ENCODE measurements around the gene ZNF714.
A peak's percentile ranks its signal among the peaks of the same experiment; 100 is the strongest.
"Not testable (repeated sequence)": the region's sequence is repeated elsewhere in the genome, so short reads cannot be mapped to it uniquely, and the experiment has no call there.

The ZNF714 gene

DNA sequence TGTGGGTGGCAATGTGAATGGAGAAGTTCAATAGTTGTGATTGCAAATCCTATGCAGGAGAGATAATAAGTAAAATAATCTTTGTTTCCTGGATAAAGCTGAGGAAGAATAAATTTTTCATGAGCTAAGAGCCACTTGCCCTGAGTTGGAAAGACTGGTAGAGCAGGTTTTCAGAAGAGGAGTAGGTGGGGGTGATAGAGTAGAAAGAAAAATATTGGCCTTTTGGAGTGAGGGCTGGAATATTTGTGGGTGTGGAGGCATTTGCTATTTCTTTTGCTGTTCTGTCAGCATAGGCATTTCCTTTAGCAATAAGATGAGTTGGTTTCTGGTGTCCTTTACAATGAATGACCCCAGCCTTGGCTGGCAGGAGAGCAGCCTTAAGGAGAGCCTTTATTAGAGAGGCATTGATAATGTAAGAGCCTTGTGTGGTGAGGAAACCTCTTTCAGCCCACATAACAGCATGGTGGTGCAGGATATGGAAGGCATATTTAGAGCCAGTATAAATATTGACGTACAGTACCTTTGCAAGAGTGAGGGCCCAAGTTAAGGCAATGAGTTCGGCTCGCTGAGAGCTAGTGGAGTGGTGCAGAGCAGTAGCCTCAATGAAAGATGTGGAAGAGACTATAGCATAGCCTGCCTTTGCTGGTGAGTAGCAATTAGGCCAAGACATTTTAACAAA lies 48.2 kb downstream of the ZNF714 start:
- no peak for DNase-seq (ENCODE audit: low read depth)

DNA sequence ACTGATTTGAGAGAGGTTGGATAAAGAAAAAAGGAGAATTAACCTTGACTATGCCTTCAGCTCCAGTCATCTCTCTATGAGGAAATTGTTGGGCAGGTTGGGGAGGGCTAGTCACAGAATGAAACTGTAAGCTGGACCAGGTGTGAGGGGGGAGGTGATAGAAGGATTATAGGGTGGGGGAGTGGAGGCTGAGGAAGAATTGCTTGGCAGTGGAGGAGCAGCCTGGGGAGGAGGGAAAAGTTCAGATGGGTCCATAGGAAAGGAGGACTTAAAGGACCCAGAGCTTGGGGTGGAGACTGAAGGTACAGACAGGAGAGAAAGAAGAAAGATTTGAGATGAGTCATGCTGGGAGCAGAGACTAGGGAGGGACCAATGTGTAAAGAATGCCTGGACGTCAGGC lies 51.6 kb downstream of the ZNF714 start:
- DNase-seq (ENCODE audit: low read depth) = no peak

DNA sequence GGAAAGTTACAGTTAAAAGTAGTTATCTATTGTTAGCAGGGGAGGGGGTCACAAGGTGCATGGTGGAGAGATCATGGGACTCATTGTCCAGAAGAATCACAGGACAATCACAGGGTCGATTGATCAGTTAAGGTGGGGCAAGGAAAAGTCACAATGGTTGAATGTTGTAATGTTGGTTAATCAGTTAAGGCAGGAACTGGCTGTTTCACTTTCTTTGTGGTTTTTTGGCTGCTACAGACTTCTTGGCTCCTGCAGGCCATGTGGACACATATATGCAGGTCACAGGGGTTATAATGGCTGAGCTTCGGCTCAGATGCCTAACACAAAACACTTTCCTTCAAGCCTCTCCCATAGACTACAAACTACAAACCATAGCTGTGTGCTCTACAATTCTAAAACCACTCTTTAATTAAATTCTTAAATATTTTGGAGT lies 52.9 kb downstream of the ZNF714 start:
- DNase-seq (ENCODE audit: low read depth) = no peak

DNA sequence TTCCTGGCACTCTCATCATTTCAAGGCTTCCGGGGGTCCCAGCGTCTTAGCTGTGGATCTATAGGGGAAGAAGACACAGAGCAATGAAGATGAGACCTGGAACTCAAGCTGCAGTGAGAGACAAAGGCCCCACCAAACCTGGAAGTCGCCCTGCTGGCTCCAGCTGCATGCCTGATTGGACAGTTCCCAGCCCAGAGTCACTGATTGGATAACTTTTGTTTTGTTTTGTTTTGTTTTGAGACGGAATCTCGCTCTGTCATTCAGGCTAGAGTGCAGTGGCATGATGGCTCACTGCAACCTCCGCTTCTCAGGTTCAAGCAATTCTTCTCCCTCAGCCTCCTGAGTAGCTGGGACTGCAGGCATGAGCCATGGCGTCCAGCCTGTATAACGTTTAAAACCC lies 53.4 kb downstream of the ZNF714 start:
- DNase-seq (ENCODE audit: low read depth) = no peak

DNA sequence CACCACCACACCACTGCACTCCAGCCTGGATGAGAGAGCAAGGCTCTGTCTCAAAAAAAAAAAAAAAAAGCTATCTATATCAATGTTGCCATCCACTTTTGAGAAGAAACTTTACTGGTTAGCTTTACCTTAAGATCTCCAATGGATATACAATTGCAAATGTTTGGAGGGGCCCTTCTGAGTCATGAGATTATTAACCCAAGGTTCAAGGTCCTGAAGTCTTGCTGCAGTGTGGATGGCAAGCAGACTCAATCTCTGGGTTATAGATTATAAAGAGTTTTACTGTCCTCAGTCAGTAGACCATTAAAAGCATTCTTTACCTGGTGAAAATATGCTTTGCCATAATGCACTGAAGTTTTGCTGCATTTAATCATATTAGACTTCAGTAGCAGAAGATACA lies 56.1 kb downstream of the ZNF714 start:
- no peak for DNase-seq (ENCODE audit: low read depth)

DNA sequence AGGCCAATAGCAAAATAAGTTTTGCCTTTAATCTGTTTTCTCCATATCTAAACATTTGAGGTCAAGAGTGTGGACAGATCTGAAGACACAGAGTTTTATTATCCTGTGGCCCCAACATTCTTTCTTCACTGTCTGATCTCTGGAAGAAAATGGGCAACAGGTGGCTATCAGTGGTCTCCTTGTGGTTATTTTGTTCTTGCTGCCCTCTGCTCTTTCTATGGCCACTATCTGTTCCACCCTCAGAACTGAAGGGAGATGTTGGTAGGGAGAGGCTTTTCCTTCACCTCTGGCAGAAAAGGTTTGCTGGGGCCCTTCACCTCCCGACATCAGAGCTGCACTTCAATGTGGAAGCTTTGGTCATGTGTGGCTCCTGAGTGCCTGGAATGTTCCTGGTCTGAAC lies 59.0 kb downstream of the ZNF714 start:
- DNase-seq (ENCODE audit: low read depth) = not testable (repeated sequence)

DNA sequence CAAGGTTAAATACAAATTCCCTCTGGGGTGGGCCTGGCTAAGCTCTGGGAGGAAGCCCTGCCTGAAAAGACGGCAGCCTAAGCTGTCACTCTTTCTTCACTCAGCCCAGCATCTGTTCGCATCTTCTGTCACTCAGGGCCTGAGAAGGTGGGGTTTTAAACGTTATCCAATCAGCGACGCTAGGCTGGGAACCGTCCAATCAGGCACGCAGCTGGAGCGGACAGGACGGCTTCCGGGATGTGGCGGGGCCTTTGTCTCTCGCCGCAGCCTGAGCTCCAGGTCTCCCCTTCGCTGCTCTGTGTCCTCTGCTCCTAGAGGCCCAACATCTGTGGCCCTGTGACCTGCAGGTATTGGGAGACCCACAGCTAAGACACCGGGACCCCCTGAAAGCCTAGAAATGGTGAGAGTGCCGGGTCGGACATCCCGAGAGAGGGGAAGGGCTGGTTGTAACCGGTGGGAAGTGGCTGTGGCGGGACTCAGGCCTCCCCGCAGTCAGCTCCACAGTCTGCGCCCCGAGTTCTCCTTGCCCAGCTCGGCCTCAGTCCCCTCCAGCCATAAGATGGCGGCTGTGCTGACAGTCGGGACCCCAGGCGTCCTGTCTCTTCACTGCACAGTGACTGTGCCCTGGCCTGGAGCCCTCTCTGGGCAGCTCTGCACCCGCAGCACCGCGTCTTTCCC lies 59.9 kb downstream of the ZNF714 start, which contains the start of gene ZNF431:
Gene ZNF431, plus strand, starts transcription at position 254 of the 678 bp plus-strand sequence. Its CDS starts 144 bp downstream, at position 398.
- peak; percentile 84 for DNase-seq (ENCODE audit: low read depth)

DNA sequence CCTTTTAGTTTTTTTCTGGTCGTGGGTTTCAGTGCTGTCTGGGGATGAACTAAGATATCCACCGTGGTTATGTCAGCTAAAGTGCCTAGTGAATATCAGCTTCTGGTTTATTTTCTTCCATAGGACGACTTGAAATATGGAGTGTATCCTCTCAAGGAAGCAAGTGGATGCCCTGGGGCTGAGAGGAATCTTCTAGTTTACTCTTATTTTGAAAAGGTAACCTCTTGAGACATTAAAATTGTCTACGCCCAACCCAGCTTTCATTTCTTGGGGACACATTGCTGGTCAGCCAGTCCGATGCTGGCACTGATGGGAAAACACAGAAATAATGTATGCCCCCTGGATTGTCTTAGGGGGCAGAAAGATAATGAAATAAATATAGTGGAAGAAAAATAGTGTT lies 61.4 kb downstream of the ZNF714 start:
- DNase-seq (ENCODE audit: low read depth) = no peak

DNA sequence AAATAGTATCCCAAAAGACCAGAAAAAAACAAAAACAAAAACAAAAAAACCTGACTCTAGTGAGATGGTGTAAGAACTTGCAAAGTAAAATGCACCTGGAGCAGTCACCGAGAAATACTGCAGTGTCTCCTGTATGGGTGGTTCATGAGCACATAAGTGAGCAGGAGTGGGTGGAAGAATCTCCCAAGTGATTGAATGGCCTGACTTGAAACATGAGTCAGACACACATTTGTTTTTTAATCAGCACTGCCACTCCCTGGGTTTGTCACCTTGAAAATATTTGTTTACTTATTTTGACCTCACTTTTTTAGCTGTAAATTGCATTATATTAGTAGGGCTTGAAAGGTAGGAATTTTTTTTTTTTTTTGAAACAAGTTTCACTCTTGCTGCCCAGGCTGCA lies 61.9 kb downstream of the ZNF714 start:
- no peak for DNase-seq (ENCODE audit: low read depth)

DNA sequence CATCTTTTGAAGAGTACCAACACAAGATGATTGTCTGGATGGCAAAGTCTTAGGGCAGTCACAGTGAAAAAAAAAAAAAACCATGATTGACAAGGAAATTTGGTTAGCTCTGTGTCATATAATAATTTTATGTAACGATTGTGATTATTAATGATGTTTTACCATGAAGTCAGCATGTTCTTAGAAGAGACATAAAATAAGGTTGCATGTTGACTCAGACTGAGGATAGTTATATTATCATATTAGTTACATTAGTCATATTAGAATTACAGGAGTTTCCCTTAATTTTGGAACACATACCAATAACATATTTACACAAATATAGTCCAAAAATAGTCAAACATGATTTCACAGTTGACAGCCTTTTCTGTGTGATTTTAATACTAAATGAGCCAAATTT lies 65.5 kb downstream of the ZNF714 start:
- DNase-seq (ENCODE audit: low read depth) = no peak

DNA sequence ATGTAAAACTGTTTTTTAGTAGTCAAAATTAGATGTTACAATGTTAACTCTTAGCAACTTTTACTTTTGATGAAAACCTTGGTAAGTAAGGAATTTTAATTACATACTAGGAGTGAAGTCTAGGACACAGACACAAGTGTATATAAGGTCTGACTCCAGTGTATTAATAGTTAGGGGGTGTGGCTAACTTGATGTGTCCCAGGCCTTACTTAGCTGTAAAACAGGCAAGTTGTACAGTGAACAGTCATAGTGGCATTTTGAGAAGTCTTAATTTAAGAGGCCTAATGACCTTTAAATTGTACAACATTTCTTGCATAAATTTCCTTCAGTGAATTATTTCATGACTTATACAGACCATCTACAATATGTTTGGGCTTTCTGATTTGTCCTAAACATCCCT lies 66.7 kb downstream of the ZNF714 start:
- no peak for DNase-seq (ENCODE audit: low read depth)

DNA sequence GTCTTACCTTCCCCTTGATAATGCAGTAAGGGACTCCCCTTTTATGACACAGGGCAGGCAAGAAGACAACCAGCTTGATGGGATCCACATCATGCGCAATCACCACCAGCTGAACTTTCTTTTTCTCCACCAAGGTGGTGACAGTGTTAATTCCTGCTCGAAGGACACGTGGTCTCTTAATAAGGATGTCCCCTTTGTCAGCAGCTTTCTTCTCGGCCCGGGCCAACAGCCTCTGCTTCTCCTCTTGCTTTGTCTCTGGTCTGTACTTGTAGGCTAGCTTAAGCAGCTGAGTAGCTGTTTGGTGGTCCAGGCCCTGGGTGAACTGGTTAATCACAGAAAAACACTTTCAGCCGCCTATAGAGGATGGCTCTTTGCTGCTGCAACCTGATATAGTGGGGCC lies 67.9 kb downstream of the ZNF714 start:
- no peak for DNase-seq (ENCODE audit: low read depth)

DNA sequence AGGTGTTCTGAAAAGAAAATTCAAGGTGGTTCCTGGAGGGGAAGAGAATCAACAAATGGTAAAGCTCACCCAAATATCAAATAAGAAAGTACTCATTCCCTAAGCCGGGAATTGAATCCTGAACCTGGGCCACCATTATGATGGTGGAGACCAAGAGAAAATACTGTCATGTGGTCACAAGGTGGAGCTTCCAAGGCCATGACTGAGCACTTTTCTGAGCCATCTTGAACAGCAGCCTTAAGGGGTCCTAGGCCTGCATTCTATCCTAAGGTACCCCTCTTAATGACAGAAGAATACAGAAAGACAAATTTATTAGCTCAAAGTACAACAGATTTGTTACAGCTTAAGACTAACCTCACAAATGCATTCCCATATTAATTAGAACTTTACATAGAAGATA lies 69.5 kb downstream of the ZNF714 start:
- DNase-seq (ENCODE audit: low read depth) = no peak

DNA sequence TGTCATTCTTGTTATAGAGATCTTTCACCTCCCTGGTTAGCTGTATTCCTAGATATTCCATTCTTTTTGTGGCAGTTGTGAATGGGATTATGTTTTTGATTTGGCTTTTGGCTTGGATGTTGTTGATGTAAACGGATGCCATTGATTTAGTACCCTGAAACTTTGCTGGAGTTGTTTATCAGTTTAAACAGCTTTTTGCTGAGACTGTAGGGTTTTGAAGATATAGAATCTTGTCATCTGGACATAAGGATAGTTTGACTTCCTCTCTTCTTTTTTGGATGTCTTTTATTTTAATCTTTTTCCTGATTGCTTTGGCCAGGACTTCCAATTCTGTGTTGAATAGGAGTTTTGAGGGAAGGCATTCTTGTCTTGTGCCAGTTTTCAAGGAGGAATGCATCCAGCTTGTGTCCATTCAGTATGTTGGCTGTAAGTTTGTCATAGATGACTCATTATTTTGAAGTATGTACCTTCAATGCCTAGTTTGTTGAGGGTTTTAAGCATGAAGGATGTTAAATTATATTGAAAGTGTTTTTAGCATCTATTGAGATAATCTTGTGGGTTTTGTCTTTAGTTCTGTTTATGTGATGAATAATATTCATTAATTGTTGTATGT lies 76.6 kb downstream of the ZNF714 start:
- DNase-seq (ENCODE audit: low read depth) = no peak

DNA sequence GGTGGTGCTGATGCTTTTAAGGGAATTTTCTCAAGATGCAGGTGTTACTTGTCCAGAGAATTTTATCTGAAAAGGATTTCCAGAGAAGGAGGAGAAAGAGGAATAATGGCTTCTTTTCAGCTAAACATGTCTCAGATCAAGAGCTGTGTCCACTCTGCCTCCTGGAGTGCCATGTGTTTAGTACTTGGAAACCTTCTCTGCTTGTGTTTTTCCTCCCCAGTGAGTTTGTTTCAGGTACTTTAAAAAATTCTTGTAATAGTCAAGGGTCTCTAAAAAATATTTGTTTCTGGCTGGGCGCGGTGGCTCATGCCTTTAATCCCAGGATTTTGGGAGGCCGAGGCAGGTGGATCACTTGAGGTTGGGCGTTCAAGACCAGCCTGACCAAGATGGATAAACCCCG lies 82.5 kb downstream of the ZNF714 start:
- no peak for DNase-seq (ENCODE audit: low read depth)

DNA sequence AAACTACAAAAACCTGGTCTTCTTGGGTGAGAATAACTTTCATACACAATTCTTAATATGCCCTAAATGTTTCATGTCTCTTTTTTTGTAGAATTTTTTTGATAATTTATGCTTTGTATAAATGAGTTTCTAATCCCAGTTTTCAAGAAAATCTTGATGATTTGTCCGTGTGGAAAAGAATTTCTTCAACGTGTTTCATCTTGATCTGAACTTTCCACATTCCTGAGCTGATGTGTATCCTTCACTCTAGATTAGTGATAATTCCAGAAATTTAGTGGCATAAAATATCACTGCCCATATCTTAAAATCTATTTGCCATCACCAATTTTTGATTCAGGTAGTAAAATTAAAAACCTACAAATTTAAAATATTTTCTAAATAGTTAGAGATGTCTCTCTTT lies 84.4 kb downstream of the ZNF714 start:
- no peak for DNase-seq (ENCODE audit: low read depth)
